H9 (cell line): ENCODE results near the gene BAZ2A. TPM values are rescaled to one million over a fixed set of nuclear protein-coding genes. Genes with fewer than 3 reads are reported as not detected.

Experiments
- DNase-seq: peaks from one replicate; pipeline ENCODE4 v3.0.0-alpha.2; 2017
- H2AFZ ChIP-seq: one replicate; pipeline ENCODE4 v1.6.1; 2013; ENCODE audit warnings: mild to moderate bottlenecking, low read length, control low read depth, moderate library complexity
- H2AK5ac ChIP-seq: 2 replicates; pipeline ENCODE4 v1.6.1; 2013; ENCODE audit warnings: low read length, control low read depth, mixed read lengths; ENCODE audit not compliant: insufficient read length
- H2BK120ac ChIP-seq: one replicate; pipeline ENCODE4 v1.6.1; 2013; ENCODE audit warnings: low read depth, mild to moderate bottlenecking, low read length, control low read depth, inconsistent platforms; ENCODE audit not compliant: poor library complexity, severe bottlenecking
- H2BK12ac ChIP-seq: 2 replicates; pipeline ENCODE4 v1.6.1; 2013; ENCODE audit warnings: low read length, control low read depth, mixed read lengths, low read depth; ENCODE audit not compliant: insufficient read length
- H2BK15ac ChIP-seq: 2 replicates; pipeline ENCODE4 v1.6.1; 2013; ENCODE audit warnings: low read depth, low read length, control low read depth
- H2BK20ac ChIP-seq: one replicate; pipeline ENCODE4 v1.6.1; 2013; ENCODE audit warnings: low read depth, mild to moderate bottlenecking, low read length, control low read depth, inconsistent platforms; ENCODE audit not compliant: poor library complexity, severe bottlenecking
- H2BK5ac ChIP-seq: 2 replicates; pipeline ENCODE4 v1.6.1; 2013; ENCODE audit warnings: low read length, control low read depth, mixed read lengths; ENCODE audit not compliant: insufficient read length
- H3K14ac ChIP-seq: 2 replicates; pipeline ENCODE4 v1.6.1; 2013; ENCODE audit warnings: low read length, control low read depth; ENCODE audit not compliant: insufficient read depth
- H3K18ac ChIP-seq: 2 replicates; pipeline ENCODE4 v1.6.1; 2013; ENCODE audit warnings: low read depth, mild to moderate bottlenecking, mixed read lengths, low read length, control low read depth; ENCODE audit not compliant: insufficient read length
- H3K23ac ChIP-seq: 2 replicates; pipeline ENCODE4 v1.6.1; 2013; ENCODE audit warnings: low read length, control low read depth, mixed read lengths, low read depth; ENCODE audit not compliant: insufficient read length
- H3K23me2 ChIP-seq: 2 replicates; pipeline ENCODE4 v1.6.1; 2013; ENCODE audit warnings: low read depth, mild to moderate bottlenecking, mixed read lengths, low read length, control low read depth; ENCODE audit not compliant: insufficient read length, poor library complexity, severe bottlenecking
- H3K27ac ChIP-seq: 2 replicates; pipeline ENCODE4 v1.5.1; 2013; ENCODE audit warnings: low read length, control low read depth, mixed read lengths, low read depth; ENCODE audit not compliant: insufficient read length
- H3K27me3 ChIP-seq: 2 replicates; pipeline ENCODE4 v1.6.1; 2013; ENCODE audit warnings: low read length, control low read depth, inconsistent platforms; ENCODE audit not compliant: insufficient read depth
- H3K4ac ChIP-seq: 2 replicates; pipeline ENCODE4 v1.6.1; 2013; ENCODE audit warnings: low read depth, mild to moderate bottlenecking, control low read depth, inconsistent platforms, low read length, moderate library complexity
- H3K4me1 ChIP-seq: 2 replicates; pipeline ENCODE4 v1.6.1; 2013; ENCODE audit warnings: low read length, control low read depth, inconsistent platforms; ENCODE audit not compliant: insufficient read depth
- H3K4me2 ChIP-seq: 2 replicates; pipeline ENCODE4 v1.6.1; 2013; ENCODE audit warnings: low read length, control low read depth, mixed read lengths; ENCODE audit not compliant: insufficient read length, insufficient read depth
- H3K56ac ChIP-seq: 2 replicates; pipeline ENCODE4 v1.6.1; 2013; ENCODE audit warnings: low read depth, mild to moderate bottlenecking, mixed read lengths, low read length, control low read depth; ENCODE audit not compliant: insufficient read length
- H3K79me1 ChIP-seq: 2 replicates; pipeline ENCODE4 v1.6.1; 2013; ENCODE audit warnings: low read depth, mild to moderate bottlenecking, moderate library complexity, low read length, control low read depth, inconsistent platforms; ENCODE audit not compliant: insufficient read depth, poor library complexity, severe bottlenecking
- H3K79me2 ChIP-seq: 2 replicates; pipeline ENCODE4 v1.6.1; 2013; ENCODE audit warnings: low read length, control low read depth, inconsistent platforms; ENCODE audit not compliant: insufficient read depth
- H3K9ac ChIP-seq: 2 replicates; pipeline ENCODE4 v1.6.1; 2013; ENCODE audit warnings: low read length, control low read depth, mixed read lengths; ENCODE audit not compliant: insufficient read length; ENCODE audit errors: extremely low read depth
- H3K9me3 ChIP-seq: one replicate; pipeline ENCODE4 v1.6.1; 2013; ENCODE audit warnings: low read depth, low read length, inconsistent platforms; ENCODE audit not compliant: control insufficient read depth
- H3T11ph ChIP-seq: one replicate; pipeline ENCODE4 v1.6.1; 2013; ENCODE audit warnings: mild to moderate bottlenecking, low read length, control low read depth, inconsistent platforms
- H4K20me1 ChIP-seq: one replicate; pipeline ENCODE4 v1.6.1; 2013; ENCODE audit not compliant: control insufficient read depth, insufficient read length, insufficient read depth
- H4K5ac ChIP-seq: 2 replicates; pipeline ENCODE4 v1.6.1; 2013; ENCODE audit warnings: low read depth, mild to moderate bottlenecking, mixed read lengths, low read length, control low read depth; ENCODE audit not compliant: insufficient read length
- H4K8ac ChIP-seq: replicated peaks from 2 replicates; pipeline ENCODE4 v1.6.1; 2013; ENCODE audit warnings: low read length, control low read depth, mixed read lengths, low read depth; ENCODE audit not compliant: insufficient read length
- H4K91ac ChIP-seq: 2 replicates; pipeline ENCODE4 v1.6.1; 2013; ENCODE audit warnings: low read depth, mild to moderate bottlenecking, moderate library complexity, mixed read lengths, low read length, control low read depth; ENCODE audit not compliant: insufficient read length
- H3K27ac Mint-ChIP-seq, 3 experiments: 2 replicates in 2 of 3; 3 replicates in 1 of 3; pipeline ENCODE4 v1.8.0; 2020 to 2021; ENCODE audit warnings: mixed read lengths in 3 of 3, mild to moderate bottlenecking in 1 of 3, moderate library complexity in 1 of 3
- H3K27me3 Mint-ChIP-seq: 2 replicates; pipeline ENCODE4 v1.8.0; 2021; ENCODE audit warnings: low read depth, mild to moderate bottlenecking, moderate library complexity, mixed read lengths
- H3K36me3 Mint-ChIP-seq, 3 experiments: 2 replicates in 2 of 3; 3 replicates in 1 of 3; pipeline ENCODE4 v1.8.0; 2020 to 2021; ENCODE audit warnings: low read depth in 3 of 3, mixed read lengths in 3 of 3; ENCODE audit not compliant: insufficient read depth in 1 of 3
- H3K4me1 Mint-ChIP-seq, 2 experiments: 2 replicates each; pipeline ENCODE4 v1.8.0; 2020; ENCODE audit warnings: mixed read lengths in 2 of 2
- H3K4me3 Mint-ChIP-seq, 2 experiments: 2 replicates in 1 of 2; 3 replicates in 1 of 2; pipeline ENCODE4 v1.8.0; 2020 to 2021; ENCODE audit warnings: mild to moderate bottlenecking in 2 of 2, mixed read lengths in 2 of 2, moderate library complexity in 1 of 2
- H3K9me3 Mint-ChIP-seq, 2 experiments: 2 replicates in 1 of 2; 3 replicates in 1 of 2; pipeline ENCODE4 v1.8.0; 2020; ENCODE audit warnings: mild to moderate bottlenecking in 2 of 2, mixed read lengths in 2 of 2, moderate library complexity in 1 of 2
- CTCF ChIP-seq: fragments of 200-600 bp; sonication (generic); conservative IDR thresholded peaks from 3 replicates; pipeline ENCODE4 v1.8.0; 2021; ENCODE audit warnings: antibody characterized with exemption, mild to moderate bottlenecking
- WGBS: extraction: QIAGEN DNeasy Blood & Tissue Kit; methylation state at CpG from one replicate; pipeline ENCODE4 v1.1.7; 2013; ENCODE audit warnings: missing lambda C conversion rate, low lambda C conversion rate, mixed read lengths; ENCODE audit not compliant: insufficient read length; ENCODE audit errors: extremely low coverage; 5-methylcytosine and 5-hydroxymethylcytosine counted together
- total RNA-seq: library from RNA; stranded (reverse); gene quantifications from 2 replicates; pipeline ENCODE4 v1.2.1, GENCODE V29; 2021

Gene BAZ2A
- total RNA-seq, 1 experiment from 2014 or later, result 108 TPM

- Histone ChIP-seq H3K27ac (no peak overlapping the region), H3K14ac (no peak overlapping the region), H2BK20ac (no peak overlapping the region), H3K4me1 (no peaks in the 10 kb centered on the region), H3K79me1 (peaks cover 4% of the 10 kb centered on the region), H3K4me2 (no peak overlapping the region), H3K9ac (no peak overlapping the region), H3K9me3 (no peaks in the 10 kb centered on the region), H3K18ac (no peak overlapping the region), H2BK5ac (no peak overlapping the region), H4K91ac (no peak overlapping the region), H3T11ph (no peak overlapping the region), H3K27me3 (no peaks in the 10 kb centered on the region), H2AK5ac (no peak overlapping the region), H2BK120ac (no peak overlapping the region), H2AFZ (no peak overlapping the region), H3K23me2 (no peaks in the 10 kb centered on the region), H3K56ac (no peak overlapping the region), H3K4ac (no peak overlapping the region), H4K8ac (no peak overlapping the region), H4K5ac (no peak overlapping the region), H4K20me1 (no peaks in the 10 kb centered on the region), H3K23ac (no peak overlapping the region), H2BK12ac (no peak overlapping the region), H3K79me2 (no peaks in the 10 kb centered on the region), H2BK15ac (no peak overlapping the region)
- peaks cover 18 to 37% (median 32%) of the 10 kb centered on the region in 3 experiments; a peak in 6 of 7 replicates for H3K36me3 Mint-ChIP-seq
- no peaks in the 10 kb centered on the region; a peak in 1 of 5 replicates for H3K9me3 Mint-ChIP-seq
- H3K4me3 Mint-ChIP-seq, result no peak overlapping the region
- no peaks in the 10 kb centered on the region for H3K4me1 Mint-ChIP-seq
- no peak for TF ChIP-seq CTCF
- no peak for DNase-seq
- WGBS, result no CpG with 5 or more reads among the region's 7 CpGs
- H3K27me3 Mint-ChIP-seq, result no peaks in the 10 kb centered on the region
- peak overlapping the region in 2 of 3 experiments; percentile 36 to 79; a peak in 2 of 7 replicates for H3K27ac Mint-ChIP-seq
Observed at GRCh38 chr12:56661560-56661959, 31.4 kb upstream of the BAZ2A start.
